H9 (cell line): ENCODE data around the gene SATB1. TPM values are rescaled to one million over a fixed set of nuclear protein-coding genes. Genes with fewer than 3 reads are reported as not detected.

Experiments used
- DNase-seq: peaks from one replicate; pipeline ENCODE4 v3.0.0-alpha.2; 2017
- H2AFZ ChIP-seq: one replicate; pipeline ENCODE4 v1.6.1; 2013; ENCODE audit warnings: mild to moderate bottlenecking, low read length, control low read depth, moderate library complexity
- H2AK5ac ChIP-seq: 2 replicates; pipeline ENCODE4 v1.6.1; 2013; ENCODE audit warnings: low read length, control low read depth, mixed read lengths; ENCODE audit not compliant: insufficient read length
- H2BK120ac ChIP-seq: one replicate; pipeline ENCODE4 v1.6.1; 2013; ENCODE audit warnings: low read depth, mild to moderate bottlenecking, low read length, control low read depth, inconsistent platforms; ENCODE audit not compliant: poor library complexity, severe bottlenecking
- H2BK12ac ChIP-seq: 2 replicates; pipeline ENCODE4 v1.6.1; 2013; ENCODE audit warnings: low read length, control low read depth, mixed read lengths, low read depth; ENCODE audit not compliant: insufficient read length
- H2BK15ac ChIP-seq: 2 replicates; pipeline ENCODE4 v1.6.1; 2013; ENCODE audit warnings: low read depth, low read length, control low read depth
- H2BK20ac ChIP-seq: one replicate; pipeline ENCODE4 v1.6.1; 2013; ENCODE audit warnings: low read depth, mild to moderate bottlenecking, low read length, control low read depth, inconsistent platforms; ENCODE audit not compliant: poor library complexity, severe bottlenecking
- H2BK5ac ChIP-seq: 2 replicates; pipeline ENCODE4 v1.6.1; 2013; ENCODE audit warnings: low read length, control low read depth, mixed read lengths; ENCODE audit not compliant: insufficient read length
- H3K14ac ChIP-seq: 2 replicates; pipeline ENCODE4 v1.6.1; 2013; ENCODE audit warnings: low read length, control low read depth; ENCODE audit not compliant: insufficient read depth
- H3K18ac ChIP-seq: 2 replicates; pipeline ENCODE4 v1.6.1; 2013; ENCODE audit warnings: low read depth, mild to moderate bottlenecking, mixed read lengths, low read length, control low read depth; ENCODE audit not compliant: insufficient read length
- H3K23ac ChIP-seq: 2 replicates; pipeline ENCODE4 v1.6.1; 2013; ENCODE audit warnings: low read length, control low read depth, mixed read lengths, low read depth; ENCODE audit not compliant: insufficient read length
- H3K23me2 ChIP-seq: 2 replicates; pipeline ENCODE4 v1.6.1; 2013; ENCODE audit warnings: low read depth, mild to moderate bottlenecking, mixed read lengths, low read length, control low read depth; ENCODE audit not compliant: insufficient read length, poor library complexity, severe bottlenecking
- H3K27ac ChIP-seq: 2 replicates; pipeline ENCODE4 v1.5.1; 2013; ENCODE audit warnings: low read length, control low read depth, mixed read lengths, low read depth; ENCODE audit not compliant: insufficient read length
- H3K27me3 ChIP-seq: 2 replicates; pipeline ENCODE4 v1.6.1; 2013; ENCODE audit warnings: low read length, control low read depth, inconsistent platforms; ENCODE audit not compliant: insufficient read depth
- H3K4ac ChIP-seq: 2 replicates; pipeline ENCODE4 v1.6.1; 2013; ENCODE audit warnings: low read depth, mild to moderate bottlenecking, control low read depth, inconsistent platforms, low read length, moderate library complexity
- H3K4me1 ChIP-seq: 2 replicates; pipeline ENCODE4 v1.6.1; 2013; ENCODE audit warnings: low read length, control low read depth, inconsistent platforms; ENCODE audit not compliant: insufficient read depth
- H3K4me2 ChIP-seq: 2 replicates; pipeline ENCODE4 v1.6.1; 2013; ENCODE audit warnings: low read length, control low read depth, mixed read lengths; ENCODE audit not compliant: insufficient read length, insufficient read depth
- H3K56ac ChIP-seq: 2 replicates; pipeline ENCODE4 v1.6.1; 2013; ENCODE audit warnings: low read depth, mild to moderate bottlenecking, mixed read lengths, low read length, control low read depth; ENCODE audit not compliant: insufficient read length
- H3K79me1 ChIP-seq: 2 replicates; pipeline ENCODE4 v1.6.1; 2013; ENCODE audit warnings: low read depth, mild to moderate bottlenecking, moderate library complexity, low read length, control low read depth, inconsistent platforms; ENCODE audit not compliant: insufficient read depth, poor library complexity, severe bottlenecking
- H3K79me2 ChIP-seq: 2 replicates; pipeline ENCODE4 v1.6.1; 2013; ENCODE audit warnings: low read length, control low read depth, inconsistent platforms; ENCODE audit not compliant: insufficient read depth
- H3K9ac ChIP-seq: 2 replicates; pipeline ENCODE4 v1.6.1; 2013; ENCODE audit warnings: low read length, control low read depth, mixed read lengths; ENCODE audit not compliant: insufficient read length; ENCODE audit errors: extremely low read depth
- H3K9me3 ChIP-seq: one replicate; pipeline ENCODE4 v1.6.1; 2013; ENCODE audit warnings: low read depth, low read length, inconsistent platforms; ENCODE audit not compliant: control insufficient read depth
- H3T11ph ChIP-seq: one replicate; pipeline ENCODE4 v1.6.1; 2013; ENCODE audit warnings: mild to moderate bottlenecking, low read length, control low read depth, inconsistent platforms
- H4K20me1 ChIP-seq: one replicate; pipeline ENCODE4 v1.6.1; 2013; ENCODE audit not compliant: control insufficient read depth, insufficient read length, insufficient read depth
- H4K5ac ChIP-seq: 2 replicates; pipeline ENCODE4 v1.6.1; 2013; ENCODE audit warnings: low read depth, mild to moderate bottlenecking, mixed read lengths, low read length, control low read depth; ENCODE audit not compliant: insufficient read length
- H4K8ac ChIP-seq: replicated peaks from 2 replicates; pipeline ENCODE4 v1.6.1; 2013; ENCODE audit warnings: low read length, control low read depth, mixed read lengths, low read depth; ENCODE audit not compliant: insufficient read length
- H4K91ac ChIP-seq: 2 replicates; pipeline ENCODE4 v1.6.1; 2013; ENCODE audit warnings: low read depth, mild to moderate bottlenecking, moderate library complexity, mixed read lengths, low read length, control low read depth; ENCODE audit not compliant: insufficient read length
- H3K27ac Mint-ChIP-seq, 3 experiments: 2 replicates in 2 of 3; 3 replicates in 1 of 3; pipeline ENCODE4 v1.8.0; 2020 to 2021; ENCODE audit warnings: mixed read lengths in 3 of 3, mild to moderate bottlenecking in 1 of 3, moderate library complexity in 1 of 3
- H3K27me3 Mint-ChIP-seq: 2 replicates; pipeline ENCODE4 v1.8.0; 2021; ENCODE audit warnings: low read depth, mild to moderate bottlenecking, moderate library complexity, mixed read lengths
- H3K36me3 Mint-ChIP-seq, 3 experiments: 2 replicates in 2 of 3; 3 replicates in 1 of 3; pipeline ENCODE4 v1.8.0; 2020 to 2021; ENCODE audit warnings: low read depth in 3 of 3, mixed read lengths in 3 of 3; ENCODE audit not compliant: insufficient read depth in 1 of 3
- H3K4me1 Mint-ChIP-seq, 2 experiments: 2 replicates each; pipeline ENCODE4 v1.8.0; 2020; ENCODE audit warnings: mixed read lengths in 2 of 2
- H3K4me3 Mint-ChIP-seq, 2 experiments: 2 replicates in 1 of 2; 3 replicates in 1 of 2; pipeline ENCODE4 v1.8.0; 2020 to 2021; ENCODE audit warnings: mild to moderate bottlenecking in 2 of 2, mixed read lengths in 2 of 2, moderate library complexity in 1 of 2
- H3K9me3 Mint-ChIP-seq, 2 experiments: 2 replicates in 1 of 2; 3 replicates in 1 of 2; pipeline ENCODE4 v1.8.0; 2020; ENCODE audit warnings: mild to moderate bottlenecking in 2 of 2, mixed read lengths in 2 of 2, moderate library complexity in 1 of 2
- WGBS: extraction: QIAGEN DNeasy Blood & Tissue Kit; methylation state at CpG from one replicate; pipeline ENCODE4 v1.1.7; 2013; ENCODE audit warnings: missing lambda C conversion rate, low lambda C conversion rate, mixed read lengths; ENCODE audit not compliant: insufficient read length; ENCODE audit errors: extremely low coverage; 5-methylcytosine and 5-hydroxymethylcytosine counted together
- total RNA-seq: library from RNA; stranded (reverse); gene quantifications from 2 replicates; pipeline ENCODE4 v1.2.1, GENCODE V29; 2021
- TF ChIP-seq, protein P1 (sequence below): fragments of 200-600 bp; sonication (generic); conservative IDR thresholded peaks from 3 replicates; pipeline ENCODE4 v1.8.0; 2021; ENCODE audit warnings: antibody characterized with exemption, mild to moderate bottlenecking

The SATB1 gene
- total RNA-seq, 1 experiment from 2014 or later = 30.7 TPM

DNA sequence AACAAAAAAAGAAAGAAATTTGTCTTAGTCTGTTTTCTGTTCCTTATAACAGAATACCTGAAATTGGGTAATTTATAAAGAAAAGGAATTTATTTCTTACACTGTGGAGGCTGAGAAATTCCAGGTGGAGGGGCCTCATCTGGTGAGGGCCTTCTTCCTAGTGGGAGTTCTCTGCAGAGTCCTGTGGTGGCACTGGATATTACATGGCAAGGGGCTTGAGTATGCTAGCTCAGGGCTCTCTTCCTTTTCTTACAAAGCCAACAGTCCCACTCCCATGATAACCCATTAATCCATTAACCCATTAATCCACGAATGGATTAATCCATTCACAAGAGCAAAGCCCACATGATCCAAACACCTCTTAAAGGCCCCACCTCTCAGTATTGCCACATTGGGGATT, 2.9 kb upstream of the SATB1 start:
- Histone ChIP-seq H3K4me1 (peaks cover under 1% of the 10 kb centered on the region; the same call in 1 of the 2 replicates), H3K14ac (no peak overlapping the region), H2BK20ac (no peak overlapping the region), H4K5ac (no peak overlapping the region), H3K4me2 (no peak overlapping the region), H3K23ac (no peak overlapping the region), H2BK5ac (no peak overlapping the region), H3K9me3 (no peaks in the 10 kb centered on the region), H3T11ph (no peak overlapping the region), H2BK12ac (no peak overlapping the region), H2AFZ (no peak overlapping the region), H3K27me3 (no peaks in the 10 kb centered on the region), H3K23me2 (peaks cover 13% of the 10 kb centered on the region), H4K20me1 (no peaks in the 10 kb centered on the region), H3K27ac (no peak overlapping the region), H3K18ac (no peak overlapping the region), H2BK15ac (no peak overlapping the region), H3K56ac (no peak overlapping the region), H2BK120ac (no peak overlapping the region), H3K79me1 (no peaks in the 10 kb centered on the region), H4K91ac (no peak overlapping the region), H3K79me2 (peaks cover 1% of the 10 kb centered on the region; the same call in 1 of the 2 replicates), H4K8ac (no peak overlapping the region), H3K9ac (no peak overlapping the region), H2AK5ac (no peak overlapping the region), H3K4ac (no peak overlapping the region)
- TF ChIP-seq, protein P1, sequence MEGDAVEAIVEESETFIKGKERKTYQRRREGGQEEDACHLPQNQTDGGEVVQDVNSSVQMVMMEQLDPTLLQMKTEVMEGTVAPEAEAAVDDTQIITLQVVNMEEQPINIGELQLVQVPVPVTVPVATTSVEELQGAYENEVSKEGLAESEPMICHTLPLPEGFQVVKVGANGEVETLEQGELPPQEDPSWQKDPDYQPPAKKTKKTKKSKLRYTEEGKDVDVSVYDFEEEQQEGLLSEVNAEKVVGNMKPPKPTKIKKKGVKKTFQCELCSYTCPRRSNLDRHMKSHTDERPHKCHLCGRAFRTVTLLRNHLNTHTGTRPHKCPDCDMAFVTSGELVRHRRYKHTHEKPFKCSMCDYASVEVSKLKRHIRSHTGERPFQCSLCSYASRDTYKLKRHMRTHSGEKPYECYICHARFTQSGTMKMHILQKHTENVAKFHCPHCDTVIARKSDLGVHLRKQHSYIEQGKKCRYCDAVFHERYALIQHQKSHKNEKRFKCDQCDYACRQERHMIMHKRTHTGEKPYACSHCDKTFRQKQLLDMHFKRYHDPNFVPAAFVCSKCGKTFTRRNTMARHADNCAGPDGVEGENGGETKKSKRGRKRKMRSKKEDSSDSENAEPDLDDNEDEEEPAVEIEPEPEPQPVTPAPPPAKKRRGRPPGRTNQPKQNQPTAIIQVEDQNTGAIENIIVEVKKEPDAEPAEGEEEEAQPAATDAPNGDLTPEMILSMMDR = no peak
- Mint-ChIP-seq H3K9me3 (no peaks in the 10 kb centered on the region; a peak in 1 of 5 replicates), H3K4me1 (peaks cover 20 to 22% of the 10 kb centered on the region in 2 experiments), H3K27ac (no peak overlapping the region), H3K27me3 (no peaks in the 10 kb centered on the region; the same call in 1 of the 2 replicates), H3K4me3 (no peak overlapping the region), H3K36me3 (no peaks in the 10 kb centered on the region)
- DNase-seq = no peak
- WGBS = no CpG with 5 or more reads among the region's 1 CpG
